ENCODE measurements around the gene IL20RB. TPM values are rescaled to one million over a fixed set of nuclear protein-coding genes. Genes with fewer than 3 reads are reported as not detected.
A peak's percentile ranks its signal among the peaks of the same experiment; 100 is the strongest.

IL20RB gene
- total RNA-seq, 2 experiments from 2014 or later: 1.1 to 3.1 TPM

DNA sequence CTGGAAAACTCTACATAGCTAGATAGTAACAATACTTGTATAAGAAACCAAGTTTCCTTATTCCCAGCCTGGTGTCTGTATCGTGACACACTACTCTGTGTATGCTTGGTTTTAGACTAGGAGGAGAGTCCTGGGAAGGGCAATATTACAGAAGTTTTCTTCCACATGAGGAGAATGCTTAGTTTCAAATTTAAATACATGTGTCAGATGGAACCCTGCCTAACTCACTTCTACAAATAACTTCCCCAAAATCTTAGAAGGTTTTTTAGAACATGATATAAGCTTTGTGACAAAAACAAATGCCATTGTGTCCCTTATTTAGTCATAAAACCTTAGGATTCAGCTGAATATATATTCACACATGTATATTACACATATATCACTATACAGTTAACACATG lies 7.2 kb upstream of the IL20RB start:
- ChIA-PET CTCF (ENCODE audit: unreplicated experiment) (no interaction called here), POLR2A (interaction anchor here (0.6 to 1.7 kb wide), 5 partner anchors 38 to 528 kb away, joined by 3 to 4 read pairs (median 3); partner anchors contain the start of gene NCK1)
- intact Hi-C loops (cut with micrococcal nuclease; ENCODE audit: unreplicated experiment): no loop called here
- H3K4me1 ChIP-seq (ENCODE audit: insufficient read depth, low read length, poor library complexity, severe bottlenecking): peaks cover 48% of the 10 kb centered on the region
- 0 out of 2 replicates have a peak, but pooled peaks cover 4% of the 10 kb centered on the region for H4K20me1 ChIP-seq (ENCODE audit: insufficient read depth, low read length)
- peaks cover 14% of the 10 kb centered on the region; the same call in 1 of the 2 replicates for H3K79me2 ChIP-seq (ENCODE audit: insufficient read depth, low read depth, low read length)
- no peak for DNase-seq (ENCODE audit: low spot score)
- H2AFZ ChIP-seq (ENCODE audit: low read length): no peak overlapping the region
- no TSS peak for BruUV-seq (replicated peaks)
- no peaks in the 10 kb centered on the region for H3K9me2 ChIP-seq (ENCODE audit: insufficient read depth, low read length)
- no peak overlapping the region for H3K4me3 ChIP-seq (ENCODE audit: low read depth, low read length, poor library complexity, severe bottlenecking)
- no peaks in the 10 kb centered on the region for H3K9me3 ChIP-seq (ENCODE audit: low read length)
- H3K4me2 ChIP-seq (ENCODE audit: low read length): peak overlapping the region; percentile 57
- H3K27ac ChIP-seq (ENCODE audit: low read depth, low read length, poor library complexity, severe bottlenecking): no peak overlapping the region
- peaks cover 40% of the 10 kb centered on the region for H3K36me3 ChIP-seq (ENCODE audit: insufficient read depth, low read length)
- TF ChIP-seq, protein P1, sequence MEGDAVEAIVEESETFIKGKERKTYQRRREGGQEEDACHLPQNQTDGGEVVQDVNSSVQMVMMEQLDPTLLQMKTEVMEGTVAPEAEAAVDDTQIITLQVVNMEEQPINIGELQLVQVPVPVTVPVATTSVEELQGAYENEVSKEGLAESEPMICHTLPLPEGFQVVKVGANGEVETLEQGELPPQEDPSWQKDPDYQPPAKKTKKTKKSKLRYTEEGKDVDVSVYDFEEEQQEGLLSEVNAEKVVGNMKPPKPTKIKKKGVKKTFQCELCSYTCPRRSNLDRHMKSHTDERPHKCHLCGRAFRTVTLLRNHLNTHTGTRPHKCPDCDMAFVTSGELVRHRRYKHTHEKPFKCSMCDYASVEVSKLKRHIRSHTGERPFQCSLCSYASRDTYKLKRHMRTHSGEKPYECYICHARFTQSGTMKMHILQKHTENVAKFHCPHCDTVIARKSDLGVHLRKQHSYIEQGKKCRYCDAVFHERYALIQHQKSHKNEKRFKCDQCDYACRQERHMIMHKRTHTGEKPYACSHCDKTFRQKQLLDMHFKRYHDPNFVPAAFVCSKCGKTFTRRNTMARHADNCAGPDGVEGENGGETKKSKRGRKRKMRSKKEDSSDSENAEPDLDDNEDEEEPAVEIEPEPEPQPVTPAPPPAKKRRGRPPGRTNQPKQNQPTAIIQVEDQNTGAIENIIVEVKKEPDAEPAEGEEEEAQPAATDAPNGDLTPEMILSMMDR (conservative IDR thresholded peaks at IDR 0.05; ENCODE audit: low read length): no peak

DNA sequence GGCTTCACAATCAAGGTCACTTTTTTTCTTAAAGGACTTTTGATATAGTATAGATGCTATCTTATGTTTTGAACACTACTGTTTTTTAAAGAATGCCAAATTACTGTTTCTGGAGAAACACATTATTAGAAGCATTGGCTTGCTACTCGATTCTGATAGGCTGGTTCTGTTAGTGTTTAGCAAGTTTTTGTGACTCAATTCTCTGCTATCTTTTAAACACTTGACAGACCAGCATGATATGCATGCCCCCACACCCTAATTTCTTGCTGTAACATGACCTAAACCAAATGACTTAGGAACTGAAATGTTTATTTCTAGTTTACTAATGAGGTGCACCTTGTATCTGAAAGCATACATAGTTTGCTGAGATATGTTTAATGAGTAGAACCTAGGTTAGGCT lies 5.5 kb upstream of the IL20RB start:
- Histone ChIP-seq H2AFZ (ENCODE audit: low read length) (no peak overlapping the region), H3K9me2 (ENCODE audit: insufficient read depth, low read length) (no peaks in the 10 kb centered on the region), H3K4me1 (ENCODE audit: insufficient read depth, low read length, poor library complexity, severe bottlenecking) (peaks cover 48% of the 10 kb centered on the region), H4K20me1 (ENCODE audit: insufficient read depth, low read length) (0 out of 2 replicates have a peak, but pooled peaks cover 4% of the 10 kb centered on the region), H3K36me3 (ENCODE audit: insufficient read depth, low read length) (peaks cover 25% of the 10 kb centered on the region; the same call in 1 of the 2 replicates), H3K79me2 (ENCODE audit: insufficient read depth, low read depth, low read length) (peaks cover 13% of the 10 kb centered on the region; the same call in 1 of the 2 replicates), H3K4me2 (ENCODE audit: low read length) (no peak overlapping the region), H3K27ac (ENCODE audit: low read depth, low read length, poor library complexity, severe bottlenecking) (no peak overlapping the region), H3K4me3 (ENCODE audit: low read depth, low read length, poor library complexity, severe bottlenecking) (no peak overlapping the region), H3K9me3 (ENCODE audit: low read length) (no peaks in the 10 kb centered on the region)
- no TSS peak for BruUV-seq (replicated peaks)
- DNase-seq (ENCODE audit: low spot score): no peak
- TF ChIP-seq EZH2phosphoT487 (IDR thresholded peaks at IDR 0.05; ENCODE audit: borderline replicate concordance, low read depth, low read length): no peak
- TF ChIP-seq, protein P1 (conservative IDR thresholded peaks at IDR 0.05; ENCODE audit: low read length): no peak
- intact Hi-C loops (cut with micrococcal nuclease; ENCODE audit: unreplicated experiment): no loop called here
- POLR2A ChIA-PET: interaction anchor here (0.8 to 1.7 kb wide), 2 partner anchors 47 to 90 kb away, joined by 3 to 4 read pairs; partner anchors contain the start of gene NCK1
- CTCF ChIA-PET (ENCODE audit: unreplicated experiment): no interaction called here

DNA sequence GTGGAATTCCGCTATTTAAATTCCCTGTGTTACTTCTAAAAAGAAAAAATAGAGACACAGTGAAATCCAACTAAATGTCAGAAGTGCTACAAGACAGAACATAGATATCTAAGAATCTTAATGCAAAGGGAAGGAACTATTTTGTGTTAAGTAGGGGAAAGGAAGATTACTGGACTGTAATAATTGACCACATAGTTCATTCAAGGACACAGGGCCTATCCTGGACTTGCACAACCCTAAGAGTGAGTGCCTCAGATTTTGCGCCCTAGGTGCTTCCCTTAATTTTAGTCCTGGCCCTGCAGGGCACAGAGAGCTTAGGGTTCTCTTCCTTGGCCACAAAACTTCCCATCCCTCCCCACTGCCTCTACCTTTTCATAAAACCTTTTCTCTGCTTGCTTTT lies 3.5 kb upstream of the IL20RB start:
- H3K9me3 ChIP-seq (ENCODE audit: low read length): no peaks in the 10 kb centered on the region
- H3K4me2 ChIP-seq (ENCODE audit: low read length): no peak overlapping the region
- peaks cover 20% of the 10 kb centered on the region; the same call in 1 of the 2 replicates for H3K36me3 ChIP-seq (ENCODE audit: insufficient read depth, low read length)
- intact Hi-C loops (cut with micrococcal nuclease; ENCODE audit: unreplicated experiment): no loop called here
- TF ChIP-seq, protein P1 (conservative IDR thresholded peaks at IDR 0.05; ENCODE audit: low read length): no peak
- no peak for TF ChIP-seq EZH2phosphoT487 (IDR thresholded peaks at IDR 0.05; ENCODE audit: borderline replicate concordance, low read depth, low read length)
- DNase-seq (ENCODE audit: low spot score): no peak
- POLR2A ChIA-PET: no interaction called here
- H3K79me2 ChIP-seq (ENCODE audit: insufficient read depth, low read depth, low read length): peaks cover 13% of the 10 kb centered on the region; the same call in 1 of the 2 replicates
- no peak overlapping the region for H2AFZ ChIP-seq (ENCODE audit: low read length)
- peaks cover 29% of the 10 kb centered on the region for H3K4me1 ChIP-seq (ENCODE audit: insufficient read depth, low read length, poor library complexity, severe bottlenecking)
- no peaks in the 10 kb centered on the region for H3K9me2 ChIP-seq (ENCODE audit: insufficient read depth, low read length)
- CTCF ChIA-PET (ENCODE audit: unreplicated experiment): no interaction called here
- no peak overlapping the region for H3K4me3 ChIP-seq (ENCODE audit: low read depth, low read length, poor library complexity, severe bottlenecking)
- H4K20me1 ChIP-seq (ENCODE audit: insufficient read depth, low read length): 0 out of 2 replicates have a peak, but pooled peaks cover 4% of the 10 kb centered on the region
- BruUV-seq (replicated peaks): no TSS peak
- no peak overlapping the region for H3K27ac ChIP-seq (ENCODE audit: low read depth, low read length, poor library complexity, severe bottlenecking)

Measured in OCI-LY7 (cell line).